ENCODE data around the gene KRT83.

KRT83 gene

DNA sequence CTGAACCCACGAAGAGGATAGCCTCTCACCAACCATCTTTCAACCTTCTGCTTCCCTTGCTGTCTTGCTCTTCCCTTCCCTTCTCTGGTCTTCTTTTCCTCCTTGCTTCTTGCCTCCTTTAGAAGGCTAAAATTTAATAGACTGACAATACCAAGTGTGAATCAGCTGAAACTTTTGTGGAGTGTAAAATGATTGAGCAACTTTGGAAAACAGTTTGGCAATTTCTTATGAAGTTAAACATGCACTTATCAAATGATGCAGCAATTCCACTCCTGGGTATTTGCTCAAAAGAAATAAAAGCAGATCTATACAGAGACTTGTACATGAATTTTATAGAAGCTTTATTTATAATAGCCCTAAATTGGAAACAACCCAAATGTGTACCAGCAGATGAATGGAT lies 50.0 kb downstream of the KRT83 start:
- Histone ChIP-seq H3K4me1 (ENCODE audit: control insufficient read depth, insufficient read depth, low read length, poor library complexity, severe bottlenecking) (no peaks in the 10 kb centered on the region), H3K27ac (ENCODE audit: low read depth, low read length, severe bottlenecking) (no peak overlapping the region), H3K36me3 (ENCODE audit: control insufficient read depth, insufficient read depth, low read length) (no peaks in the 10 kb centered on the region), H3K4me3 (ENCODE audit: extremely low read depth, insufficient read depth, low read length, poor library complexity, severe bottlenecking) (no peak overlapping the region), H3K9me3 (ENCODE audit: control insufficient read depth, low read length) (no peaks in the 10 kb centered on the region)
- WGBS, 2 experiments (ENCODE audit: insufficient coverage in 2 of 2): 80% methylated on average over 1 of the region's 1 CpG; no CpG with 5 or more reads in 1 of the 2 experiments

DNA sequence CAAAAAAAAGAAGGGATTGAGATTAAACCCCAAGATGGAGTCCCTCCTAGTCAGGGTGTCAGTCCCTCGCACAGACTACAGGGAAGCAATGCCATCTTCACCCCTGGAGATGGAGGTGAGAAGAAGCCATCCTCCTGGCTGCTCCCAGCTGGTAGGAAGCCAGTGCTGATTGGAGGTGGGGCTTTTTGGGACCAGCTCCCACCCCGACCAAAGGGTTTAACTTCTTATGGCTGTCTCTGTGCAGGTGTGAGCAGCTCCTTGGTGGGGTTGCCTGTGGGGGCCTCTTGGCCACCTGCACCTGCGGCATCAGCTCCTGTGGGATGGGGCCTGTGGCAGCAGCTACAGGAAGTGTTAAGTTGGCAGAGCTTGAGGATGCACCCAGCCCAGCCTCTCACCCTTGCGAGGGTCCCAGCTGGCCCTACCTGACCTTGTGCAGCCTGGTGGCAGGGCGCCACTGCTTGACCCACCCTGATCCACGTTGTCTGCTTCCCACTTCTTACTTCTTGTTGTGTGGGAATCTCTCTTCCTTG lies 50.6 kb downstream of the KRT83 start:
- WGBS, 2 experiments (ENCODE audit: insufficient coverage in 2 of 2): 75 to 91% methylated on average over 4 to 6 of the region's 6 CpGs
- H3K4me3 ChIP-seq (ENCODE audit: extremely low read depth, insufficient read depth, low read length, poor library complexity, severe bottlenecking): no peak overlapping the region

GRCh38 chr12:52268212-52268611 lies 53.0 kb downstream of the KRT83 start:
- WGBS, 2 experiments (ENCODE audit: insufficient coverage in 2 of 2): 75 to 80% methylated on average over 1 of the region's 2 CpGs
- no peak overlapping the region for H3K4me3 ChIP-seq (ENCODE audit: extremely low read depth, insufficient read depth, low read length, poor library complexity, severe bottlenecking)
- H3K4me1 ChIP-seq (ENCODE audit: control insufficient read depth, insufficient read depth, low read length, poor library complexity, severe bottlenecking): no peaks in the 10 kb centered on the region
- no peak overlapping the region for H3K27ac ChIP-seq (ENCODE audit: low read depth, low read length, severe bottlenecking)
- no peaks in the 10 kb centered on the region for H3K9me3 ChIP-seq (ENCODE audit: control insufficient read depth, low read length)
- no peaks in the 10 kb centered on the region for H3K36me3 ChIP-seq (ENCODE audit: control insufficient read depth, insufficient read depth, low read length)

More for the DNA sequence above, 50.6 kb downstream of the KRT83 start:
- Histone ChIP-seq H3K36me3 (ENCODE audit: control insufficient read depth, insufficient read depth, low read length) (no peaks in the 10 kb centered on the region), H3K4me1 (ENCODE audit: control insufficient read depth, insufficient read depth, low read length, poor library complexity, severe bottlenecking) (no peaks in the 10 kb centered on the region), H3K9me3 (ENCODE audit: control insufficient read depth, low read length) (no peaks in the 10 kb centered on the region), H3K27ac (ENCODE audit: low read depth, low read length, severe bottlenecking) (no peak overlapping the region)

- Histone ChIP-seq H3K9me3 (ENCODE audit: control insufficient read depth, low read length) (no peaks in the 10 kb centered on the region), H3K4me3 (ENCODE audit: extremely low read depth, insufficient read depth, low read length, poor library complexity, severe bottlenecking) (no peak overlapping the region), H3K4me1 (ENCODE audit: control insufficient read depth, insufficient read depth, low read length, poor library complexity, severe bottlenecking) (no peaks in the 10 kb centered on the region), H3K27ac (ENCODE audit: low read depth, low read length, severe bottlenecking) (no peak overlapping the region), H3K36me3 (ENCODE audit: control insufficient read depth, insufficient read depth, low read length) (no peaks in the 10 kb centered on the region)
- 70 to 71% methylated on average over 1 to 2 of the region's 3 CpGs for WGBS, 2 experiments (ENCODE audit: insufficient coverage in 2 of 2)
Observed at GRCh38 chr12:52267699-52268098, 53.5 kb downstream of the KRT83 start.

- no peak overlapping the region for H3K27ac ChIP-seq (ENCODE audit: low read depth, low read length, severe bottlenecking)
- no peak overlapping the region for H3K4me3 ChIP-seq (ENCODE audit: extremely low read depth, insufficient read depth, low read length, poor library complexity, severe bottlenecking)
- WGBS, 2 experiments (ENCODE audit: insufficient coverage in 2 of 2): 56 to 61% methylated on average over 3 of the region's 3 CpGs
- no peaks in the 10 kb centered on the region for H3K36me3 ChIP-seq (ENCODE audit: control insufficient read depth, insufficient read depth, low read length)
- no peaks in the 10 kb centered on the region for H3K4me1 ChIP-seq (ENCODE audit: control insufficient read depth, insufficient read depth, low read length, poor library complexity, severe bottlenecking)
- no peaks in the 10 kb centered on the region for H3K9me3 ChIP-seq (ENCODE audit: control insufficient read depth, low read length)
Observed at GRCh38 chr12:52267266-52267665, 53.9 kb downstream of the KRT83 start.

DNA sequence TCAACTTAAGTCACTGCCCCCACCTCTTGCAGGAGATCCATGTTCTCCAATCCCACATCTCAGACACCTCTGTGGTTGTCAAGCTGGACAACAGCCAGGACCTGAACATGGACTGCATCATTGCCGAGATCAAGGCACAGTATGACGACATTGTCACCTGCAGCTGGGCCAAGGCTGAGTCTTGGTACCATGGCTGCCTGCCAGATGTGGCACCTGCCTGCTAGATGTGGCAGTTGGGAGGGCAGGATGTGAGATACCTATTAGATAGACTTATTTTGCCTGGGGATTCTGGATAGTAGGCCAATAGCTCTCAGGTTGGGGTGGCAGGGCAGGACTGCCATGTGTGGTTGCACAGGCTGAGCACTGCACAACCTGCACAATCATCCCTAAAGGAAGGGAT lies 54.7 kb downstream of the KRT83 start:
- no peak overlapping the region for H3K27ac ChIP-seq (ENCODE audit: low read depth, low read length, severe bottlenecking)
- 100% methylated on average over 2 of the region's 2 CpGs for WGBS, 2 experiments (ENCODE audit: insufficient coverage in 2 of 2)
- H3K9me3 ChIP-seq (ENCODE audit: control insufficient read depth, low read length): no peaks in the 10 kb centered on the region
- H3K36me3 ChIP-seq (ENCODE audit: control insufficient read depth, insufficient read depth, low read length): no peaks in the 10 kb centered on the region
- H3K4me3 ChIP-seq (ENCODE audit: extremely low read depth, insufficient read depth, low read length, poor library complexity, severe bottlenecking): no peak overlapping the region
- no peaks in the 10 kb centered on the region for H3K4me1 ChIP-seq (ENCODE audit: control insufficient read depth, insufficient read depth, low read length, poor library complexity, severe bottlenecking)

GRCh38 chr12:52264435-52264825 lies 56.8 kb downstream of the KRT83 start:
- Histone ChIP-seq H3K36me3 (ENCODE audit: control insufficient read depth, insufficient read depth, low read length) (no peaks in the 10 kb centered on the region), H3K9me3 (ENCODE audit: control insufficient read depth, low read length) (no peaks in the 10 kb centered on the region), H3K4me1 (ENCODE audit: control insufficient read depth, insufficient read depth, low read length, poor library complexity, severe bottlenecking) (no peaks in the 10 kb centered on the region), H3K4me3 (ENCODE audit: extremely low read depth, insufficient read depth, low read length, poor library complexity, severe bottlenecking) (no peak overlapping the region), H3K27ac (ENCODE audit: low read depth, low read length, severe bottlenecking) (no peak overlapping the region)
- WGBS, 2 experiments (ENCODE audit: insufficient coverage in 2 of 2): 96 to 100% methylated on average over 1 to 2 of the region's 2 CpGs
